Thoracic aorta (tissue), 2 donors: ENCODE results near the gene FSCN2. TPM values are rescaled to one million over a fixed set of nuclear protein-coding genes. Genes with fewer than 3 reads are reported as not detected.

Source experiments
- ATAC-seq: fragments of 150-250 bp; one replicate; pipeline ENCODE4 v1.8.0; 2017; ENCODE audit warnings: low read depth; ENCODE audit not compliant: insufficient number of reproducible peaks, low FRiP score
- DNase-seq: peaks from one replicate; pipeline ENCODE4 v3.0.0-alpha.2; 2020; ENCODE audit warnings: low spot score
- H3K27ac ChIP-seq, 2 donors: fragments of 200-600 bp; sonication (generic); 1 replicate in 1 of 2; 2 replicates in 1 of 2; pipeline ENCODE4 v1.5.1; 2016; ENCODE audit warnings: mild to moderate bottlenecking in 2 of 2, moderate library complexity in 2 of 2
- H3K27me3 ChIP-seq: fragments of 200-600 bp; sonication (generic); replicated peaks from 2 replicates; pipeline ENCODE4 v1.6.0; 2016; ENCODE audit warnings: mild to moderate bottlenecking; ENCODE audit not compliant: insufficient read depth
- H3K36me3 ChIP-seq: fragments of 200-600 bp; sonication (generic); one replicate; pipeline ENCODE4 v1.5.1; 2016
- H3K4me1 ChIP-seq, 2 donors: fragments of 200-600 bp; sonication (generic); 1 replicate in 1 of 2; 2 replicates in 1 of 2; pipeline versions ENCODE4 v1.5.1 to v1.6.0; 2016; ENCODE audit warnings: low read depth in 2 of 2, mild to moderate bottlenecking in 1 of 2; ENCODE audit not compliant: control insufficient read depth in 1 of 2
- H3K4me3 ChIP-seq: fragments of 200-600 bp; sonication (generic); 2 replicates; pipeline ENCODE4 v1.5.1; 2016; ENCODE audit warnings: mild to moderate bottlenecking
- H3K9me3 ChIP-seq: fragments of 200-600 bp; sonication (generic); 2 replicates; pipeline ENCODE4 v1.5.1; 2016
- total RNA-seq, 2 donors: library from RNA; depleted of rRNA; stranded (reverse); fragments of >200 nt; gene quantifications; one replicate each; pipeline versions ENCODE4 v1.1.0 to v1.2.3, GENCODE V29; 2016
- TF ChIP-seq, protein P1 (sequence below): fragments of 200-600 bp; sonication (generic); IDR thresholded peaks from one replicate; pipeline ENCODE4 v1.5.1; 2019; ENCODE audit warnings: antibody characterized with exemption

FSCN2 gene
- total RNA-seq, 2 donors from 2014 or later, result 4.2 to 9.2 TPM

DNA sequence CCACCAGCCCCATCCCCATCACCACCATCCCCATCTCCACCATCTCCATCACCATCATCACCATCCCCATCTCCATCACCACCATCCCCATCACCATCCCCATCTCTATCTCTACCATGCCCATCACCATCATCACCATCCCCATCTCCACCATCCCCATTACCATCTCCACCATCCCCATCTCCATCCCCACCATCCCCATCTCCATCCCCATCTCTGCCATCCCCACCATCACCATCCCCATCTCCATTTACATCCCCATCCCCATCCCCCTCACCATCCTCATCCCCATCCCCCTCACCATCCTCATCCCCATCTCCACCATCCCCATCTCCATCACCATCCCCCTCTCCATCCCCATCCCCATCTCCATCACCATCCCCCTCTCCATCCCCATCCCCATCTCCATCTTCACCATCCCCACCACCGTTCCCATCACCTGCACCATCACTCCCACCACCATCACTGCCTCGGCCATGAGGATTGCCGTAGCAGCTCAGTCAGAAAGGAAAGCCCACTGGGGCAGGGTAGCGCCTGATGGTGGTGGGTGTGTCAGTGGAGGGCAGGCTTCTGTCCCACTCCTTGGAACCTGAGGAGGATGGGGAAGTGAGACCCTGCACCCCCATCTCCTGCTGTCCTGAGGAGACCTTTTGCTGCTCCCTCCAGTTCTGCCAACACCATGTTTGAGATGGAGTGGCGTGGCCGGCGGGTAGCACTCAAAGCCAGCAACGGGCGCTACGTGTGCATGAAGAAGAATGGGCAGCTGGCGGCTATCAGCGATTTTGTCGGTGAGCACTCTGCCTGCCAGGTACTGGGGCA, 7.5 kb downstream of the FSCN2 start:
- H3K4me3 ChIP-seq, result no peak overlapping the region
- DNase-seq (no peak), ATAC-seq (no peak)
- no peaks in the 10 kb centered on the region for H3K9me3 ChIP-seq
- peaks cover 5% of the 10 kb centered on the region for H3K36me3 ChIP-seq
- TF ChIP-seq, protein P1, sequence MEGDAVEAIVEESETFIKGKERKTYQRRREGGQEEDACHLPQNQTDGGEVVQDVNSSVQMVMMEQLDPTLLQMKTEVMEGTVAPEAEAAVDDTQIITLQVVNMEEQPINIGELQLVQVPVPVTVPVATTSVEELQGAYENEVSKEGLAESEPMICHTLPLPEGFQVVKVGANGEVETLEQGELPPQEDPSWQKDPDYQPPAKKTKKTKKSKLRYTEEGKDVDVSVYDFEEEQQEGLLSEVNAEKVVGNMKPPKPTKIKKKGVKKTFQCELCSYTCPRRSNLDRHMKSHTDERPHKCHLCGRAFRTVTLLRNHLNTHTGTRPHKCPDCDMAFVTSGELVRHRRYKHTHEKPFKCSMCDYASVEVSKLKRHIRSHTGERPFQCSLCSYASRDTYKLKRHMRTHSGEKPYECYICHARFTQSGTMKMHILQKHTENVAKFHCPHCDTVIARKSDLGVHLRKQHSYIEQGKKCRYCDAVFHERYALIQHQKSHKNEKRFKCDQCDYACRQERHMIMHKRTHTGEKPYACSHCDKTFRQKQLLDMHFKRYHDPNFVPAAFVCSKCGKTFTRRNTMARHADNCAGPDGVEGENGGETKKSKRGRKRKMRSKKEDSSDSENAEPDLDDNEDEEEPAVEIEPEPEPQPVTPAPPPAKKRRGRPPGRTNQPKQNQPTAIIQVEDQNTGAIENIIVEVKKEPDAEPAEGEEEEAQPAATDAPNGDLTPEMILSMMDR, result no peak
- H3K27ac ChIP-seq, result no peak overlapping the region
- no peaks in the 10 kb centered on the region for H3K27me3 ChIP-seq
- peaks cover 0 to 4% of the 10 kb centered on the region in 2 donors for H3K4me1 ChIP-seq

DNA sequence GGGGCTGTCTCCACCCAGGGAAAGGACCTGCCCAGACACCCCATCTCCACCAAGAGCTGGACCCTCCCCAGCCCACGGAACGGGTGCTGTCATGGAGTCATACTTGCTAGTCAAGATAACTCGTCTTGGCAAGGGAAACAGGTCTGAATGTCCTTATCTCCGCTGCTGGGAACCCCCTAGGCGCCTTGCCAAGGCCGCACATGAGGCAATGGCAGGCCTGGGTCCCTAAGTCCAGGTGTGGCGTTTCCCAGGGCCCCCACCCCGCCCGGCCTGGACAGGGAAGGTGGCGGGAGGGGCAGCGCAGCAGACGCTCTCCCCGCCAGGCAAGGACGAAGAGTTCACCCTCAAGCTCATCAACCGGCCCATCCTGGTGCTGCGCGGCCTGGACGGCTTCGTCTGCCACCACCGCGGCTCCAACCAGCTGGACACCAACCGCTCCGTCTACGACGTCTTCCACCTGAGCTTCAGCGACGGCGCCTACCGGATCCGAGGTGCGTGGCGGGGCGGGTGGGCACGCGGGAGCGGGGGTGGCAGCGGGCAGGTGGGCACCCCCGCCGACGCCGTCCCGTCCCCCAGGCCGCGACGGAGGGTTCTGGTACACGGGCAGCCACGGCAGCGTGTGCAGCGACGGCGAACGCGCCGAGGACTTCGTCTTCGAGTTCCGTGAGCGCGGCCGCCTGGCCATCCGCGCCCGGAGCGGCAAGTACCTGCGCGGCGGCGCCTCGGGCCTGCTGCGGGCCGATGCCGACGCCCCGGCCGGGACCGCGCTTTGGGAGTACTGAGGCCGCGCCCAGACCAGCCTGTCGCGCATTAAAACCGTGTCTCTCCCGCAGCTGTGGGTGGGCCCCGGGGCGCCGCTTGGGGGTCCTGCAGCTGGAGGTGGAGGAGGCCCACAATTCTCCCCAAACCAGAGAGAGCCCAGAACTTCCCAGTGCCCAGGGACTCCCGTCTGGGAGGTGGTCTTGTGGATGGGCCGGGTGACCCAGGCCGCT, 8.4 kb downstream of the FSCN2 start:
- Histone ChIP-seq H3K27me3 (no peaks in the 10 kb centered on the region), H3K4me3 (no peak overlapping the region), H3K27ac (no peak overlapping the region), H3K36me3 (peaks cover 14% of the 10 kb centered on the region), H3K4me1 (peaks cover 0 to 4% of the 10 kb centered on the region in 2 donors), H3K9me3 (no peaks in the 10 kb centered on the region)
- TF ChIP-seq, protein P1, result no peak
- ATAC-seq, result no peak
- no peak for DNase-seq

DNA sequence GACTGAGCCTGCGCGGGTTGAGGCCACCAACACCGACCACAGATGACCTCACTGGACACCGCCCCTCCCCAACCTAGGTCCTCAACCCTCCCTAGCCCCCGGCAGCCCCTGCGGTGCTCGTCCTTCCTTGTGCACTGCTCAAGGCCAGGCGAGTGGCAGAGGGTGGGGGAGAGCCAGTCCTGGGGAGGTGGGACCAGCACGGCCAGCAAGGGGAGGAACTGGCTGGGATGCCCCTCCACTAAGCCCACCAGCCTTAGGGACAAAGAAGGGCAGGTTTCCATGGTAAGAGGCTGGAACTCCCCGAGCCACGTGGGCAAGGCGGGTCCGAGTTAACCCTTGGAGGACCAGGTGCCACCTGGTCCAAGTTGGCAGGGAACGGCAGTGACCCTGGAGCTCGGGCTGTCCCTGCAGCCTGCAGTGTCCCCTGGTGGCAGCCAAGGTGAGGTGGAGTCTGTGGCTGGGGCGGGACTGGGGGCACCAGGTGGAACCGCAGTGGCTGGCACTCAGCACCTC, 9.2 kb downstream of the FSCN2 start:
- TF ChIP-seq, protein P1, result peak; percentile 57
- ATAC-seq (no peak), DNase-seq (no peak)
- Histone ChIP-seq H3K36me3 (peaks cover 14% of the 10 kb centered on the region), H3K4me3 (no peak overlapping the region), H3K4me1 (peaks cover 0 to 4% of the 10 kb centered on the region in 2 donors), H3K9me3 (no peaks in the 10 kb centered on the region), H3K27me3 (no peaks in the 10 kb centered on the region), H3K27ac (no peak overlapping the region)

DNA sequence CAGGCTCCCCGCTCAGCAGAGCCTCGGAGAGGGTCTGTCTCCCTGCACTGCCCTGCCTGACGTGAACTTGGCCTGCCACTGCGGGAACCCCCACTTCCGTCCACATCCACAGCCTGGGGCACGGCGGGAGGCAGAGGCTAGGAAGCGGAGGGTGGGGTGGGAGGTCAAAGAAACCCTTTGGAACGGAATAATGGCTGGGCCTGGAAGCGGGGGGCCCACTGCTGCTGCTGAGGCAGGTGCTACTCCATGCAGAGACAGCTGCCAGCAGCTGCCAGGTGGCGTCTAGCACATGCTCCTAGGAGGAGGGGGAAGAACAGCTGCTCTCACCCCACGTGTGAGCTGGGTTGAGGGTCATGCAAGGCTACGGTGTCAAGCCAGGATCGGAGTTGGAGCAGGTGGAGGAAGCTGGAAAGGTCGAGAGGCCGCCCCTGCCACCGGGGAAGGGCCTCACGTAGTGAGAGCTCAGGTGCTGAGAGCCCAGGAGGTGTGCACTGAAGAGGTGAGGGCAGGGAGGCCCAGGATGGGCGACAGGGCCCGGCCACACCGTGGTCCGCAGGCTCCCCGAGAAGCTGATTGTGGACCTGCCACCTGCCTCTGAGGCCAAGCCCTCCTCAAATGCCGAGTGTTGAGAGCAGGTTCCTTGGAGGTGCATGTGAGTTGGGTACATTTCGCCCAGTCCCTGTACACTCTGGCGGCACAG, 9.8 kb downstream of the FSCN2 start:
- peaks cover 14% of the 10 kb centered on the region for H3K36me3 ChIP-seq
- H3K9me3 ChIP-seq, result no peaks in the 10 kb centered on the region
- TF ChIP-seq, protein P1, result no peak
- H3K27ac ChIP-seq, result no peak overlapping the region
- no peak overlapping the region for H3K4me3 ChIP-seq
- no peaks in the 10 kb centered on the region for H3K27me3 ChIP-seq
- DNase-seq (no peak), ATAC-seq (no peak)
- peaks cover 0 to 4% of the 10 kb centered on the region in 2 donors for H3K4me1 ChIP-seq
